GM03348 (cell line): ENCODE results near the gene GNAQ.

Experiments
- DNase-seq: peaks from one replicate; pipeline ENCODE4 v3.0.0; 2012; ENCODE audit warnings: low spot score

The GNAQ gene

DNA sequence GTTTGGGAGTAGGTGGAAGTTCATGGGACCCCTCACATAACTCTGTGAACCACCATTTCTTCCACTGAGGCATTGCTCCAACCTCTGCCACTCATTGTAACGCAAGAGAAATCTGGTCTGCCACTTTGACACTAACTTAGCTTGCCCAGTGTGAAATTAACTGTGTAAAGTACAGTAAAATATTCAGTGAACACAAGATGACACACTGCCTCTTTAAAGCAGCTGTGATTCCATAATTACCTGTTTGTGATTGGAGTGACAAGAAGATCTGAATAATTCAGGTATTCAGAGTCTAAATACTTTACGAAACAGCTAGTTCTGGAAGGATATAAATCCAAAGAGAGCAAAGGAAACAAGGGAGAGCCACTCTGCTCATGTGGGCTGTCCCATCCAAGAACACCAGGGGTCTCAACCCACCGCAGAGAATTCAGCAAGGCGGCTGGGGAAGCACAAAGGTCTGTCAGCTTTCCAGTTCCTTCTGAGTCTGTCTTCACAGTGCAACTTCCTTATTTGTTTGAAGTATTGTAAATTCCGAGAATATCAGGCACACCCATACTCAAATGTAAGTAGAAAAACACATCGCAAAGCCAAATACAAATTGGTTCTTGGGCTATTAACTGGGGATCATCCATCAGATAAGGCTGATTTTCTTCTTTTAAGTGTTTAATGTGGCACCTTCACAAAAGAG is 86.9 kb downstream of the GNAQ start:
- no peak for DNase-seq

DNA sequence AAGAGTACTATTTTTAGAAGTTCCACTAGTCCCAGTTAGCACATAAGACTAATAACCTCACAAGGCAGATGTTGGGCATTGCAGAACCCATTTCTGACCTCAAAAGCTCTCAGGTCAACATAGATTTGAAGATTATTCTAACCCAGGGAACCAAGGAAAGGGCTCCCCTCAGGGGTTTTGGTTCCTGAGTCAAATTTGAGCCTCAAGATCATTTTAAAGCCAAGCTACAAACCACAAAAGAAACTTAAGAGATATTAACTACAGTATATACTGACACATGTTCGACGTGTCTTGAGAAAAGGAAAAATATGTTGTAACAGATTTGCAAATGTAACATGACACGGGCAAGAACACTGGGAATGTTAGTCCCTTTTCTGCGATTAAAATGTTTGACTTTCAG is 88.6 kb downstream of the GNAQ start:
- no peak for DNase-seq

DNA sequence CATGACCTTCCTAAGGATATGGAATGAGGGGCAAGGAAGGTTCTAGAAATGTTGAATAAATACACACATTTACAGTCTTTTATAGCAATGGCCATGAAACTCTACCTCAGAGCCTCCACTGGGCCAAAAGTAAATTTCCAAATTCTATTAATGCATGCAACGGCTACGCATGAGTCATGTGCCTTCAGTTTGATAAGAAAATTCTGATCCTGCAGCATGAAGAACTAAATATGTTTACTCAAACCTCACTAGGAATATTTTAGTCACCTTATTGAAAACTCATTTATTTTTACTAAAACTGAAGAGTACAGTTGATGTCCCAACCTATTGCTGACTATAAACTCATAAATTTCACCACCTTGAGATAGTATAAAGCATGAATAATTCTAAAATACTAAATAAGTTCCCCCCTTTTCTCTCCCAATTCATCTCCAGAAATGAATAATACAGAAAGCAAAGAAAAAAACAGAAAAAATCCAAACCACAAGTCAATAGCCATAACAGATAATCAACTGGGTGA is 92.4 kb downstream of the GNAQ start:
- no peak for DNase-seq

DNA sequence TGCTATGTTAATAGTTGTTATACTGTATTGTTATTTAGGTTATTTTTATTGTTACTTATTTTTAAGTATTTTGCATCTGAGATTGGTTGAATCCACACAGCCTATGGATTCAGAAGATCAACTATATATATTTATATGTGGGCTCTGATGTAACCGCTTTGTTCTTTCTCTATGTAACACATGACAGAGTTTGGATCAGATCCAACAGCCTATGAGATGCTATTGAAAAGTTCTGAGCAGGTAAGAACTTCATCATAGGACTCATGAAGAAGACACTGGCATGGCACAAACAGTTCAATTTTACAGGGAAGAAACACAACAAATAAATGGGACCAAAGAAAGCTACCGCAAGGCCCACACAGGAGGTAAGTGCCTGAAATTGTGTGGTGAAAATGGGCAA is 93.4 kb downstream of the GNAQ start:
- no peak for DNase-seq

DNA sequence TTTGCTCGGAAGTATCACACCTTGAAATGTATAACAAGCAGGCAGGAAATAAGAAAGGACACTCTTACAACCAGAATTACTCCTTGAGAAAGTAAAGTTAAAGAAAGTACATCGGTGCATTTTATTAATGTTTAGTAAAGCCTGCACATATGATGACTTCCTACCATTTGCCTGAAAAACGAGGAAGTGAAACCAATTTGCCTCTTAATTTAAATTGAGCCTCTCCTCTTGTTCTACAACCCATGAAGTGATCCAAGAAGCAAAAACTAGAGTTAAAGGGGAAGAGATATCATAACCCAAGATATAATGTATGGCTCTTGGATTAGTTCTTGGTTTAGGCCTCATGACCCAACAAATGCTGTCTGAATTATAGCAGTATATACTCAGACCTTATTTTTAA is 95.6 kb downstream of the GNAQ start:
- DNase-seq = no peak

DNA sequence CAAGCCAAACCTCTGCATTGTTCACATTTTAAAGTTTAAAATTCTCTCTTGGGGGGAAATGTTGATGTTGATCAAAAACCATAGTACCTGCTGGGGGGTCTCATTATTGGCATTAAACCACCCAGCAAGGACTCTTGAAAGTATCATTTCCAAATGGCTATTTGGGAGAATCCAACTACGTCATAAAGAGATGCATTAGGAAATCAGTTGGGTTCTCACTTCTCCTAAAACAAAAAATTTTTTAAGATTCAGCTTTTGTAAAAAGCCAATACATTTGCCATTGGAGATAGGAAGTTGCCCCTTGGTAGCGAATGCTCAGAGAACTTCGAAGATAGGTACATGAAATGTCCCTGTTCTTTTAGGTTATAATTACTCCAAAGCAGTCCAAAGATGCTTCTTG is 96.4 kb downstream of the GNAQ start:
- no peak for DNase-seq

DNA sequence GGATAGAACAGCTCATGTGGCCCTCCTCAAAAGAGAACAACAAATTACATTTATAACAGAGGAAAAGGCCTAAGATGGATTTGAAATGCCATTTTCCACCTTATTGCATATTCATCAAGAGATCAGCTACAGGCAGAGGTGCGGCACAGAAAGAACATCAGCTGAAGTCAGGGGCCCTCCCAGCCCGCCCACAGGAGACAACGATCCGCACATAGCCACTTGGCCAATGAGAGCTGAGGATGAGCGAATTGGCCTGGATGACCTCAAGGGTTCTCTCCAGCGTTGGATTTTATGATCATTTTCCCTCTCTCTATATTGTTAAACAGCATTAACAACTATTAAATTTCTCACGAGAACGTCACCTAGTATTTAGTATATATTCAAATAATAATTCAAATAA is 97.6 kb downstream of the GNAQ start:
- DNase-seq = no peak

DNA sequence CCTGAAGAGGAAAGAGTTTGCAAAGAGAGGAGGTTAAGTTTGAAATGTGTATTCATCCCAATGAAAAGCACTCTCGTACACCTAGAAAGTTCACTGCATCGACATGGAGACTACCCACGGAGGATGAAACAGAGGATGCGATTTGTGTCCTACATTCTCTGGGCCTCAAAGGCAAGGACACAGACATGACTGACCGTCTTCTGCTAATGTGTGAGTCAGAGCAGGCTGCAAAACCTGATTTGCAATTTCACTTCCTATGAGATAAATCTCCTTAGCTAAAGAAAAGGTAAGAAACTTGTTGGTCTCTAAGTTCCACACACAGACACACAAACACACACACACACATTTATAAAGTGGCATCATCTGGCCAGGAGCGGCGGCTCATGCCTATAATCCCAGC is 98.6 kb downstream of the GNAQ start:
- no peak for DNase-seq

DNA sequence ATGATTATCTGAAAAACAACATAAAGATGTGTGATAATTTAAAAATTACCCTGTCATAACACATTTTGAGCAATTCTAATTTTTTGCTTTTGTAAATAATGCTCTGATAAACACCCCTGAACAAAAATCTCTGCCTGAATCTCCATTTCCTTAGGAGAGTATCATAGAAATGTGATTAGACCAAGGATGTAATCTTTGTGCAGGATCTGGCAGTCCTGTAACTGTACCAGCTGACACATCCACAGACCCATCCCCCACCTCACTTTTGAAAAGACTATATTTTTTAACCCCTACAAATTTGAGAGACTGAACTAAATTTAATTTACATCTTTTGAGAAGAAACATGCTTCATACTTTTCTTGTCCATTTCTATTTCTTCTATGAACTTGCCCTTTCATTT is 101.7 kb downstream of the GNAQ start:
- no peak for DNase-seq

DNA sequence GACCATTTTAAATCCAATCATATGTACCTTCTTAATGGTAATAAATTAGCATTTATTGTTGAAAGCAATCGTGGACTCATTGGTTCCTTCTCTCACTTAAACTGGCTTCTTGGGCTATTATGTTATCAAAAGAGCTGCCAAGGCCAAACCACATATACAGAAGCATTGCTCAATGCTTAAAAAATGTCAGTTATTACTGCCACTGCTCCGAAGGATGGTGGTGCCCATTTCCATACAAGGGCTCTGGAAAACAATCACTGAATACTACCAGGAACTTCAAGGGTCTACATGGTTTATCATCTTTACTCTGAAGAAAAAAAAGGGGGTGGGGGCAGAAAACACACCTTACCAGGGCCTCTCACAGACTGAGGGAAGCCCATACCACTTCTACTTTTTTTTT is 104.3 kb downstream of the GNAQ start:
- peak; percentile 43 for DNase-seq

DNA sequence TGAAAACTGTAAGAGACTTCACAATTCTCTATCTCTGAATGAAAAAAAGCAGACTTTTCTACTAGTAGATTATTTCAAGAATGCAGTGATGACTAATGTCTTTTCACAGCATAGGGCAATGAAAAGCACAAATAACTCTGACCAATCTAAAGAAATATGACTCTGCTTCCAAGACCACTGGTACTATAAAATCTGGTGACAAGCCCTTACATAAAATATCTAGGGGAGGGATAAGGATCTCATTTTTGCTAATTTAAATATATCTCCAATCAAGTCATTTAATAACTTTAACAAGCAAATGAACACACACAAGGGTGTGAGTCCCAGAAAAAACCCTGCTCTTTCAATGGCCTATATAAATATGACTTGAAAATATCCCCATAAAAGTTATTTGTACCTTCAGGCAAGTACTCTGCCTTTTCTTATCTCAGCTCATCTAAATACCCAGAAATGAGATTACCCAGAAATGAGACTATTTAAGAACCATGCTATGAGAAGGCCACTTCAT is 105.2 kb downstream of the GNAQ start:
- DNase-seq = peak; percentile 56

DNA sequence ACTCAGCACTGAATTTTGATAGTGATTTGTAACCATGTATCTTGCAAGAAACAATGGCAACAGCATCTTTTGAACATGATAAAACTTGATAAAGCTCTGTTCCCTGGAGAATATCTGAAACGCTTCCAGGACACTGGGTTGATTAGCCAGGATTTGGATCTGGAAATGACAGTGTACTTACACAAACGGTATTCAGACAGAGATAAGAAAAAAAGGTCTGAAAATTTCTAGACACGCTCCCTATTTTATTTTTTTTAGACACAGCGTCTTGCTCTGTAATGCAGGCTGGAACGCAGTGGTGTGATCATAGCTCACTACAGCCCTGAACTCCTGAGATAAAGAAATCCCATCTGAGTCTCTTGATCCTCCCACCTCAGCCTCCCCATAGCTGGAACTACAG is 109.0 kb downstream of the GNAQ start:
- DNase-seq = no peak

DNA sequence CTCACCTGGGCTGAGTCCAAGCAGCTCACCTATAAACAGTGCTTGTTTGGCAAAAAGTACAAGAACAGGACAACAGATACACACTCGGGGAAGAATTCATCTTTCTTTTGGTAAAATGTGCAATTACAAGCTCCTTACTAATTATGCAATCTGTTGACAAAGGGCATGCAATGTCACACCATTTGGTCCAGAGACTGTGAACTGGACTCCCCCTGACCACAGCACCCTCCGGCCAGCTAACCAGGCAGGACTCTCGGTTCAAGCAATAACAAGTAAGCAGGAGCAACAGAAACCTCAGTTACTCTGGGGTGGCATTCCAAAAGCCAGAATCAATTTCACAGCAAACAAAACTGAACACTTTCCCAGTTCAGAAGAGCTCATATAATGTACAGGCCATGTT is 113.8 kb downstream of the GNAQ start:
- no peak for DNase-seq

DNA sequence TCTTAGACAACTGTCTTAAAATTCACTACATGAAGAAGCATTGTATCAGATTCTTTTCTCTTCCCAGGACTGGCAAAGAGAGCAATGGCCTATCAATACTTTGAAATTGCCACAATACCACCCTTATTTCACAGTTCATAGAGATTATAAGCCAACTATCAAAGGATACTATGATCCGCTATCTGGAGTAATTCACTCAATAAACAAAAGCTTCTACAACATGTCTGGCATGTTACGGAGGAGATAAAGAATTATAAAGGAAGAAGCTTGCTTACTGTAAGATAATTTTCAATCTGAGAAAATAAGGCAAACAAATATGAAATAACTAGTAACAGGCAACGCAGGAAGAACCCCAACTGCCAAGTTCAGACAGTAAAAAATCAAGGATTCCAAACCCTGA is 114.8 kb downstream of the GNAQ start:
- DNase-seq = no peak

DNA sequence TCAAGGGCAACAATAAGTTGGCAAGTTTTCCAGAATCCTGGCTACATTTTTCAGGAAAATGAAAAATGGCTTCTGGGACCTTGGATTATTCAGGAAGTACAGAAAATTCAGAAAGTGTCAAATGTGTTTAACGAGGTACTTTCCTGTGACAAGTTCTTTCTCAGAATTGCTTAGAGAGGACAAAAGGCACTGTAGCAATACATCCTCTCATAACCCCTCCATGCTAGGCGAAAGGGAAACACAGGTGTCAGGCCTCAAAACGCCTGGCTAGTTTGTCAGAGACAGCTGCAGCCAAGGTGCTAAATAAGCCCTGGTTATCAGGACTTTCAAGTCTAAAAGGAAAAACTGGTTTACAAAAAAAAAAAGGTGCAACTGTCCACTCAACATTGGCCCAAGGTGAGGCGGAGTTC is 115.2 kb downstream of the GNAQ start:
- no peak for DNase-seq

DNA sequence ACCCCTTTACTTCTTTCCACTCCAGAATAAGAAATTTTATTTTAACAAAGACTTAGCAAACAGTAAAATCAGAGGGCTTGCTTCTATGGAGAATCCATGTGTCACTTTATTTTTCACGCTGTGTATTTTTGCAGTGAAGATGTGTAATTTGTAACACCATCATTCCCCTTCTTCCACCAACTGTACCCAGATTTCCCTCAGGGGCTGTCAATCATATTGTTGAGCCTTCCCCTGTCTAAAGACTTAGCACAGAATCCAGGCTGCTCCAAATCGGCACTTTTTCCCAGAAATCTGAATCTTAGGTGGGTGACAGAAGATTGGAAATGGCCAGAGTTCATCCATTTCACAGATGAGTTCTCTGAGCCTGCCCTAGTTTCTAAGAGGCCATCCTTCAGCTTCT is 115.9 kb downstream of the GNAQ start:
- no peak for DNase-seq

DNA sequence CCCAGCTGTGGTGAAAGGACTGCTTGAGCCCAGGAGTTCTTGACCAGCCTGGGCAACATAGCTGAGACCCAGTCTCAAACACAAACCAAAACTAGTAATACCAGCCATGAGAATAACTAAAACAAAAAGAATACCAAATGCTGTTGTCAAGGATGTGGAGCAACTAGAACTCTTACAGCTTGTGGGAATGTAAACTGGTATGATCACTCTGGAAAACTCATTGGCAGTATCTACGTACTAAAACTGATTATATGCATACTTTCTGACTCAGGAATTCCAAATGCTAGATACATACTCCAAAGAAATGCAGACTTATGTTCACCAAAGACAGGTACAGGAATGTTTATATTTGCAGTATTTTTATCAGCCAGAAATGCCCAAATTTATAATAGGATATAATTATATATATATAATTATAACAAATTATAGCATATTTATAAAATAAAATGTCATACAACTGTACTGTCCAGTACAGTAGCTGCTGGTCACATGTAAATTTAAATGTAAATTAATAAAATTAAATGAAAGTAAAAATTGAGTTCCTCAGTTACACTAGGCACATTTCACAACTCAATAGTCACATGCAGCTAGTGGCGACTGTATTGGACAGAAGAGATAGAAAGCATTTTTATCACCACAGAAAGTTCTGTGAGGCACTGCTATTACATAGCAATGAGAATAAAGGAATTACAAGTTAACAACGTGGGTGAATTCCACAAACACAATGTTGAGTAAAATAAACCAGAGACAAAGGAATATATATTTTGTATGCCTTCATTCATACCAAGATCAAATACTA is 118.5 kb downstream of the GNAQ start:
- no peak for DNase-seq

DNA sequence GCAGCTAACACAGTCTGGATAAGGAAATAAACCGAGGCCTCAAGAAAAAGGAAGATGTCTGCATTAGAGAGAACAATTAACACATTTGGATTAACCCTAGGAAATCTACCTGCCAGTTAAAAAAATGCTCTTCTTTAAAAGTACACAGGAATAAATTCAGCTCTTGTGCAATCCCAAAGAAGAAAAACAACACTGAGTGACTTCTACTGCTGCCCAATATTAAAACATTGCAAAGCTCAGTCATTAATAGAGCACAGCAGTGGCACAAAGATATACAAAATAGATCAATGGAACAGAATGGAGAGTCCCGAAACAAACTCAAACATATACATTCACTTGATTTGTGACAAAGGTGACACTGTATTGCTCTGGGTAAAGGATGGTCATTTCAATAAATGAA is 119.7 kb downstream of the GNAQ start:
- DNase-seq = no peak

DNA sequence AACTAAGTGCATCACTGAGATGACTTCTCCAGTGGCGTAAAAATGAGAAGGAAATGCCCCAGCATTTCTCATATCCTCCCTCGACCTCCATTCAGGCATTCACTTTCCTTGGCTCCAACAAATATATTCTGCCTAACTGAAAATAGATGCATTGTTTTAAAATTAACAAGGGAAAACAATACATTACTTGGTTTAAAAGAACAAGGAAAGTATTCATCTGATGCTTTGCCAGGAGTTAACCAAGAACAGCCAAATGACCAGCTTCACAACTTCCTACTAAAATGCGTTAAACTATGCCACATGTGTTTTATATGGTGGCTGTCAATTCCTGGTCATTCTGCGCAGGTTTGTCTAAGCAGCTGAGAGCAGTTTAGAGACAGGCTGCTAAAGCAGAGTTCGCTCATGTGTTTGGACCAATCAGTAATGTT is 121.4 kb downstream of the GNAQ start:
- no peak for DNase-seq

DNA sequence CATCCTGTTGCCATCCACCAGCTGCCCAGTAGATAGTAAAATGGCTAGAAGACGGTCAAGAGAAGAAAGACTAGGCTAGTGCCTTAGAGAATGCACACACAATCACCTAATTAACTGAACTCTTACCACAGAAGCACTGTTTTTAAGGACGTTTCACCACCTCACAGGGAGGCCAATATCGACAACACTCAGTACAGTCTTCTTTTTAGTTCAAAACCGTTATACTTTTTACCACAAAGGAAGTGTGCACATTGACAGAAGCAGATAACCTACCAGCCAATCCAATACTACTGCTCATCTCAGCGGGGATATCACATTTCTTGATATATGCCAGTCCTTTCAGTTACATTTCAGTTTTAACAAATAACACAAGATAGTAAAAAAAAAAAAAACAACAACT is 122.3 kb downstream of the GNAQ start:
- no peak for DNase-seq

DNA sequence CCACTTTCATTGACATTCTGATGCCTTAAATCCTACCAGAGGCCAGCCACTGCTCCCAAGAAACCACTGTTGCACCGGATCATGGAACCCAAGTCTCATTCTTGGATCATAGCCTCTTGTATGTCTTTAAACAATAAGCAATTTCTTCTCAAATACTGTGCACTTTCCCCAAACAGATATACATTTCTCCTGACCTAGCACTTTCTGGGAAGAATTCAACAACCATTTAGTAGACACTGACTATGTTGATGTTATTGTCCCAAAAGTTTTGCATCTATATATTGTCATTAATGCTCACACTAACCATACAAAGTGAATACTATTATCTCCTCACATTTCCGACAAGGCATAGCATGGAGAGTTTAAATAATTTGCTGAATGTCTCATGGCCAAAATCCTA is 123.3 kb downstream of the GNAQ start:
- DNase-seq = no peak

DNA sequence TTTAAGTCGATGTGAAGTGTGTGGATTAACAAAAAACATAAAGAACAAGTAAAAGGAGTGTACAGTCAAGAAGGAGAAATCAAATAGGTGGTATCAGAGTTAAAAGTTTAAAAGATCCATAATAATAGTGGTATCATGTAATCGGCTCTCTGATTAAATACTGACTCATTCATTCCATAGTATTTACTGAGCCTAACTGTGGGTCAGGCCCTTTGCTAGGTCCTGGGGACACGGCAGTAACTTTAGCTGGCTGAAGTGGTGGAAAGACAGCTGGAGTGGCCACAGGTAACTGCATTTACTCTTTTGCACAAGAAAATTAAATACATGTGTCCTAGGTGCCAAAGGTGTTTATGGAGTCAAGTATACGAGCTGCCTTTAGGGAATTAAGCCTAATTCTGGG is 124.0 kb downstream of the GNAQ start:
- no peak for DNase-seq

DNA sequence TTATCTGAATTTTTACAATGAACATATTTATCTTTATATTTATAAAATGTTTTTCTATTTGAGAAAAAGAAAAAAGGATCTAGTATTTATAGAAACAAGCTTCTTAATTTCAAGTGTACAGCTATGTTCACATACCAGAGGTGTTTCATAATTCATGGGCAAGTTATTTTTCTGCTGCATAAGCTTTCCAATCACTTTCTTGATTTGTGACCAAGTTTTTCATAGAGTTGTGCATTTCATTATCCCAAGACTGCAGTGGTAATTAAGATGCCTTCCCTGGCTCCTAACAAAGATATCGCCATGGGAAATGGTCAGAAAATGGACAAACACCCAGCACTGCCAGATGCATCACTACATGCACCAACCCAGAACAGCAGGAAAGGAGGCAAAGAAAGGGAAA is 124.6 kb downstream of the GNAQ start:
- no peak for DNase-seq
